ENCODE results near the gene MRPL38.
"Not testable (repeated sequence)": the region's sequence is repeated elsewhere in the genome, so short reads cannot be mapped to it uniquely, and the experiment has no call there.

MRPL38 gene

GRCh38 chr17:75874323-75875181, 30.1 kb downstream of the MRPL38 start:
- DNase-seq = no peak

- DNase-seq = no peak
These were observed 30.9 kb downstream of the MRPL38 start for GRCh38 chr17:75873587-75874322.

GRCh38 chr17:75872434-75873351, 32.0 kb downstream of the MRPL38 start:
- DNase-seq = no peak

GRCh38 chr17:75870228-75870627, 34.5 kb downstream of the MRPL38 start:
- not testable (repeated sequence) for DNase-seq

- no peak for DNase-seq
These were observed 35.2 kb downstream of the MRPL38 start for GRCh38 chr17:75869282-75870141.

- not testable (repeated sequence) for DNase-seq
These were observed 35.9 kb downstream of the MRPL38 start for GRCh38 chr17:75868730-75869281.

- DNase-seq = not testable (repeated sequence)
These were observed 39.1 kb downstream of the MRPL38 start for GRCh38 chr17:75865404-75866188.

GRCh38 chr17:75864887-75865286, 39.8 kb downstream of the MRPL38 start:
- not testable (repeated sequence) for DNase-seq

- DNase-seq = no peak
These were observed 40.2 kb downstream of the MRPL38 start for GRCh38 chr17:75864448-75864871.

- DNase-seq = no peak
These were observed 42.8 kb downstream of the MRPL38 start for GRCh38 chr17:75861927-75862317.

- not testable (repeated sequence) for DNase-seq
These were observed 45.3 kb downstream of the MRPL38 start for GRCh38 chr17:75859358-75859757.

- DNase-seq = no peak
These were observed 48.5 kb downstream of the MRPL38 start for GRCh38 chr17:75856062-75856756.

- DNase-seq = peak; percentile 98
These were observed 49.2 kb downstream of the MRPL38 start, which contains the start of gene WBP2 for GRCh38 chr17:75855310-75856061. WBP2 (minus strand) TSS chr17:75855335; CDS start chr17:75855297, 38 bp downstream.

GRCh38 chr17:75854881-75855309, 49.8 kb downstream of the MRPL38 start:
- DNase-seq = peak; percentile 66

GRCh38 chr17:75854101-75854748, 50.5 kb downstream of the MRPL38 start:
- DNase-seq = no peak

GRCh38 chr17:75853433-75853832, 51.3 kb downstream of the MRPL38 start:
- DNase-seq = no peak

GRCh38 chr17:75851693-75851991, 53.0 kb downstream of the MRPL38 start:
- not testable (repeated sequence) for DNase-seq

- DNase-seq = no peak
These were observed 53.6 kb downstream of the MRPL38 start for GRCh38 chr17:75850928-75851692.

All from NK-92 treated with Interleukin-12 subunit alpha and Interleukin-12 subunit beta, amount 100 ng/mL, for 24 hours (cell line).